GM21423 (cell line): ENCODE measurements around the gene RRP9.
A peak's percentile ranks its signal among the peaks of the same experiment; 100 is the strongest.
"Not testable (repeated sequence)": the region's sequence is repeated elsewhere in the genome, so short reads cannot be mapped to it uniquely, and the experiment has no call there.

Experiments used
- ATAC-seq: cut with Tn5 transposase; IDR thresholded peaks from one replicate; pipeline ENCODE4 v1.9.1; 2021; ENCODE audit warnings: mild to moderate bottlenecking, moderate library complexity; ENCODE audit not compliant: unreplicated experiment

The RRP9 gene

GRCh38 chr3:51941798-51942602, at the start of gene RRP9, which contains the start of gene PARP3:
Gene RRP9 (minus strand): TSS chr3:51941904. CDS start chr3:51941867, 37 bp downstream.
Gene PARP3 (plus strand): TSS chr3:51942363. CDS start chr3:51943356, 993 bp downstream.
- peak; percentile 86 for ATAC-seq

- ATAC-seq = not testable (repeated sequence)
Measured at GRCh38 chr3:51990501-51990971, 48.8 kb upstream of the RRP9 start.

GRCh38 chr3:51988286-51989146, 46.8 kb upstream of the RRP9 start:
- ATAC-seq = no peak

- no peak for ATAC-seq
Measured at GRCh38 chr3:51987568-51987967, 45.9 kb upstream of the RRP9 start.

GRCh38 chr3:51986010-51986947, 44.6 kb upstream of the RRP9 start:
- ATAC-seq = no peak

GRCh38 chr3:51985063-51985462, 43.4 kb upstream of the RRP9 start:
- ATAC-seq = no peak

GRCh38 chr3:51984269-51984647, 42.6 kb upstream of the RRP9 start:
- no peak for ATAC-seq

GRCh38 chr3:51983578-51984268, 42.0 kb upstream of the RRP9 start:
- no peak for ATAC-seq

GRCh38 chr3:51982838-51983577, 41.3 kb upstream of the RRP9 start, which contains the start of gene ACY1:
Gene ACY1 (plus strand): TSS chr3:51983535. CDS start chr3:51984065, 530 bp downstream.
- ATAC-seq = peak; percentile 76

GRCh38 chr3:51982352-51982837, 40.7 kb upstream of the RRP9 start:
- ATAC-seq = peak; percentile 44

GRCh38 chr3:51980253-51980652, 38.5 kb upstream of the RRP9 start:
- ATAC-seq = no peak

- no peak for ATAC-seq
Measured at GRCh38 chr3:51978143-51978502, 36.4 kb upstream of the RRP9 start.

- ATAC-seq = no peak
Measured at GRCh38 chr3:51977446-51978142, 35.9 kb upstream of the RRP9 start.

GRCh38 chr3:51975852-51976549, 34.3 kb upstream of the RRP9 start:
- ATAC-seq = no peak

GRCh38 chr3:51974963-51975851, 33.5 kb upstream of the RRP9 start, which contains the start of gene ABHD14A:
Gene ABHD14A (plus strand): TSS chr3:51975064. CDS start chr3:51975136, 72 bp downstream.
- ATAC-seq = peak; percentile 44

- ATAC-seq = peak; percentile 3
Measured at GRCh38 chr3:51974277-51974962, 32.7 kb upstream of the RRP9 start.
